ENCODE data around the gene PRR5. TPM values are rescaled to one million over a fixed set of nuclear protein-coding genes. Genes with fewer than 3 reads are reported as not detected.

Gene PRR5
- total RNA-seq, 1 experiment from 2014 or later = 26.9 TPM

- Histone ChIP-seq H3K4me1 (ENCODE audit: control insufficient read depth in 1 of 2, insufficient read depth in 2 of 2, low read length in 2 of 2) (peaks cover 0 to 26% of the 10 kb centered on the region in 2 experiments; a peak in 3 of 4 replicates), H3K27me3 (ENCODE audit: insufficient read depth, low read length) (no peaks in the 10 kb centered on the region), H3K9ac (ENCODE audit: low read length) (no peak overlapping the region), H3K36me3 (ENCODE audit: control insufficient read depth in 1 of 2, insufficient read depth in 2 of 2, low read length in 2 of 2) (0 out of 4 replicates have a peak, but pooled peaks cover 0 to 3% of the 10 kb centered on the region in 2 experiments), H4K20me1 (ENCODE audit: insufficient read depth) (no peaks in the 10 kb centered on the region), H3K79me2 (ENCODE audit: insufficient read depth, low read length) (peaks cover 28% of the 10 kb centered on the region; the same call in 1 of the 2 replicates), H3K4me3 (replicated peaks in 1 of 2; ENCODE audit: low read depth in 1 of 2, low read length in 2 of 2) (no peak overlapping the region), H3K9me3 (ENCODE audit: control insufficient read depth in 1 of 2, insufficient read depth in 1 of 2, low read depth in 1 of 2, low read length in 2 of 2) (no peaks in the 10 kb centered on the region), H3K27ac (ENCODE audit: low read depth, low read length) (no peak overlapping the region), H2AFZ (ENCODE audit: low read depth, low read length, poor library complexity, severe bottlenecking) (no peak overlapping the region), H3K9me2 (ENCODE audit: insufficient read depth) (no peaks in the 10 kb centered on the region), H3K4me2 (ENCODE audit: low read length) (no peak overlapping the region)
- no peak for TF ChIP-seq YY1 (IDR thresholded peaks at IDR 0.05; ENCODE audit: extremely low read depth, insufficient replicate concordance, low read depth, low read length)
- no peak for TF ChIP-seq SIN3A (IDR thresholded peaks at IDR 0.05; ENCODE audit: low read depth)
- TF ChIP-seq EZH2 (IDR thresholded peaks at IDR 0.05) = no peak
- TF ChIP-seq ATF3 (IDR thresholded peaks at IDR 0.05) = no peak
- no peak for TF ChIP-seq RAD21 (IDR thresholded peaks at IDR 0.05; ENCODE audit: low read depth)
- no peak for TF ChIP-seq SP1 (IDR thresholded peaks at IDR 0.05; ENCODE audit: low read depth)
- TF ChIP-seq CTCF (IDR thresholded peaks at IDR 0.05 in 2 of 3, conservative IDR thresholded peaks at IDR 0.05 in 1 of 3; ENCODE audit: borderline replicate concordance in 1 of 3, insufficient read depth in 1 of 3, low read depth in 2 of 3, low read length in 2 of 3) = no peak
- no peak for TF ChIP-seq MAX (IDR thresholded peaks at IDR 0.05)
- TF ChIP-seq REST (IDR thresholded peaks at IDR 0.05; ENCODE audit: low read depth) = no peak
- TF ChIP-seq ZNF274 (IDR thresholded peaks at IDR 0.05; ENCODE audit: low read depth, low read length) = no peak
- no peak for TF ChIP-seq EZH2phosphoT487 (IDR thresholded peaks at IDR 0.05; ENCODE audit: borderline replicate concordance)
- TF ChIP-seq CEBPB (IDR thresholded peaks at IDR 0.05; ENCODE audit: low read depth) = no peak
- no peak for TF ChIP-seq POLR2AphosphoS5 (IDR thresholded peaks at IDR 0.05; ENCODE audit: low read depth, low read length)
- no peak for TF ChIP-seq ELF1 (IDR thresholded peaks at IDR 0.05; ENCODE audit: borderline replicate concordance, low read depth)
- no peak for TF ChIP-seq JUND (IDR thresholded peaks at IDR 0.05)
- no peak for TF ChIP-seq ZBTB33 (IDR thresholded peaks at IDR 0.05; ENCODE audit: extremely low read depth, insufficient replicate concordance, low read length)
- TF ChIP-seq TCF7L2 (IDR thresholded peaks at IDR 0.05; ENCODE audit: borderline replicate concordance, extremely low read depth, insufficient read depth, insufficient read length) = no peak
- TF ChIP-seq ZFX (IDR thresholded peaks at IDR 0.05) = no peak
- TF ChIP-seq POLR2A (IDR thresholded peaks at IDR 0.05; ENCODE audit: borderline replicate concordance, extremely low read depth, insufficient read depth, insufficient read length) = no peak
- no peak for TF ChIP-seq SRF (IDR thresholded peaks at IDR 0.05; ENCODE audit: low read depth)
- ChIA-PET RAD21 (ENCODE audit: low non-redundant PET in 1 of 2, low total read pairs in 2 of 2, uncharacterized antibody in 2 of 2, unreplicated experiment in 2 of 2) (no interaction called here), POLR2A (no interaction called here), CTCF (no interaction called here)
- DNase-seq (ENCODE audit: low read depth, low spot score) = no peak
- BruUV-seq (replicated peaks) = no TSS peak
- intact Hi-C loops (cut with micrococcal nuclease) = no loop called here
- no peak for ATAC-seq
Measured at GRCh38 chr22:44711241-44711560, 9.2 kb downstream of the PRR5 start.
